HepG2 (cell line): Measurements from ENCODE around the gene PNKP. TPM values are rescaled to one million over a fixed set of nuclear protein-coding genes. Genes with fewer than 3 reads are reported as not detected.

Source experiments
- ATAC-seq: fragments of 200-7000 bp; cut with Tn5 transposase; 3 replicates; pipeline ENCODE4 v1.9.1; 2020; ENCODE audit warnings: mild to moderate bottlenecking, moderate library complexity
- BruUV-seq: library from RNA; stranded (reverse); fragments of 400-500 nt; replicated peaks from 2 replicates; lab custom pipeline; 2021; lab: Mats Ljungman, UMichigan
- CTCF ChIA-PET: fragments of 300-600 bp; formaldehyde crosslinking; extraction: SDS; loops from one replicate; lab custom pipeline; 2021; ENCODE audit warnings: low total read pairs, inconsistent platforms, low intra/inter-chr PET ratio; lab: Yijun Ruan, JAX
- POLR2A ChIA-PET: fragments of 350-600 bp; sonication (Branson Sonifier 250); formaldehyde crosslinking; loops from one replicate; lab custom pipeline; 2020; ENCODE audit warnings: antibody characterized with exemption, inconsistent platforms; lab: Yijun Ruan, JAX
- DNase-seq: peaks from one replicate; pipeline ENCODE4 v3.0.0-alpha.2; 2015; ENCODE audit warnings: low spot score
- FAIRE-seq: peaks from 3 replicates; lab custom pipeline; 2011; peaks lifted over from hg19 to GRCh38; lab: Jason Lieb, UNC
- H2AFZ ChIP-seq: one replicate; pipeline ENCODE4 v1.6.1; 2011; ENCODE audit warnings: low read length, inconsistent platforms
- H3K27ac ChIP-seq: fragments of 300-600 bp; 3 replicates; pipeline ENCODE4 v1.8.0; 2011; ENCODE audit warnings: mixed run types, mild to moderate bottlenecking, mixed read lengths, low read length, inconsistent platforms; ENCODE audit not compliant: insufficient read depth; ENCODE audit errors: extremely low read length
- H3K27me3 ChIP-seq, 2 experiments: fragments of 200-600 bp in 1 of 2; 2 replicates in 1 of 2; 3 replicates in 1 of 2; pipeline versions ENCODE4 v1.6.0 to v1.8.0; 2011; ENCODE audit warnings: low read length in 2 of 2, mild to moderate bottlenecking in 2 of 2, moderate library complexity in 2 of 2, inconsistent platforms in 1 of 2; ENCODE audit not compliant: insufficient read depth in 2 of 2, control insufficient read depth in 1 of 2
- H3K36me3 ChIP-seq, 2 experiments: fragments of 200-600 bp in 1 of 2; replicated peaks in 1 of 2; 2 replicates in 1 of 2; 3 replicates in 1 of 2; pipeline versions ENCODE4 v1.5.1 to v1.8.0; 2011; ENCODE audit warnings: low read length in 2 of 2, inconsistent platforms in 1 of 2; ENCODE audit not compliant: insufficient read depth in 2 of 2, control insufficient read depth in 1 of 2
- H3K4me1 ChIP-seq: 2 replicates; pipeline ENCODE4 v1.5.1; 2012; ENCODE audit warnings: low read length, inconsistent platforms; ENCODE audit not compliant: insufficient read depth
- H3K4me2 ChIP-seq: 2 replicates; pipeline ENCODE4 v1.6.0; 2011; ENCODE audit warnings: low read depth, low read length, inconsistent platforms
- H3K4me3 ChIP-seq, 3 experiments: fragments of 200-600 bp in 1 of 3; sonication (generic), shearing (Covaris generic) in 1 of 3; replicated peaks in 1 of 3; 2 replicates each; pipeline ENCODE4 v1.5.1; 2011 to 2016; ENCODE audit warnings: low read length in 3 of 3, inconsistent platforms in 2 of 3, low read depth in 2 of 3, mild to moderate bottlenecking in 2 of 3, control low read depth in 1 of 3, mixed read lengths in 1 of 3; ENCODE audit not compliant: insufficient read depth in 1 of 3
- H3K79me2 ChIP-seq: one replicate; pipeline ENCODE4 v1.6.1; 2011; ENCODE audit warnings: low read length, inconsistent platforms; ENCODE audit not compliant: insufficient read depth
- H3K9ac ChIP-seq: 2 replicates; pipeline ENCODE4 v1.6.0; 2011; ENCODE audit warnings: mild to moderate bottlenecking, low read depth, low read length, inconsistent platforms; ENCODE audit not compliant: insufficient read depth
- H3K9me3 ChIP-seq: 2 replicates; pipeline ENCODE4 v1.5.1; 2012; ENCODE audit warnings: mild to moderate bottlenecking, low read length
- H4K20me1 ChIP-seq: 2 replicates; pipeline ENCODE4 v1.6.0; 2011; ENCODE audit warnings: inconsistent platforms, mild to moderate bottlenecking, low read length, moderate library complexity; ENCODE audit not compliant: insufficient read depth
- AGO2 ChIP-seq: fragments of 200-400 bp; formaldehyde crosslinking; optimal IDR thresholded peaks from 2 replicates; pipeline ENCODE3; 2017; ENCODE audit warnings: mild to moderate bottlenecking, low read depth, low read length, moderate library complexity
- PRDM15 ChIP-seq: sonication (generic); formaldehyde crosslinking; IDR thresholded peaks from 2 replicates; pipeline ENCODE4 v1.4.0; 2020; ENCODE audit warnings: missing genetic modification reagents
- TRAFD1 ChIP-seq: sonication (generic); formaldehyde crosslinking; IDR thresholded peaks from 2 replicates; pipeline ENCODE4 v1.5.1; 2020; ENCODE audit warnings: missing genetic modification reagents, mild to moderate bottlenecking, borderline replicate concordance
- ZFAT ChIP-seq: sonication (generic); formaldehyde crosslinking; conservative IDR thresholded peaks from 2 replicates; pipeline ENCODE4 v1.8.1; 2023; ENCODE audit warnings: missing genetic modification reagents, inconsistent platforms
- ZKSCAN5 ChIP-seq: sonication (generic); formaldehyde crosslinking; IDR thresholded peaks from 2 replicates; pipeline ENCODE4 v1.5.1; 2020; ENCODE audit warnings: mild to moderate bottlenecking, missing genetic modification reagents
- ZNF407 ChIP-seq: sonication (generic); formaldehyde crosslinking; IDR thresholded peaks from one replicate; pipeline ENCODE4 v1.5.1; 2020; ENCODE audit warnings: mild to moderate bottlenecking, missing genetic modification reagents; ENCODE audit errors: not compliant biosample characterization
- ZNF781 ChIP-seq: sonication (generic); formaldehyde crosslinking; IDR thresholded peaks from 2 replicates; pipeline ENCODE4 v1.5.1; 2020; ENCODE audit warnings: borderline replicate concordance, mild to moderate bottlenecking, missing genetic modification reagents; ENCODE audit errors: not compliant biosample characterization
- WGBS: methylation state at CpG from one replicate; pipeline ENCODE4 v1.1.6; 2017; ENCODE audit warnings: low lambda C conversion rate; 5-methylcytosine and 5-hydroxymethylcytosine counted together
- in situ Hi-C: cut with HindIII; loops from 2 replicates; pipeline ENCODE4 v1.10.0; 2017; ENCODE audit warnings: low pct_unique_long_range_greater_than_20kb; ENCODE audit not compliant: extremely low pct_ligation_motif_present
- intact Hi-C: fragments of 100-400 bp; cut with micrococcal nuclease; formaldehyde crosslinking; loops from one replicate; pipeline ENCODE4 v1.10.0; 2022; ENCODE audit not compliant: unreplicated experiment
- polyA plus RNA-seq, 8 experiments: library from polyadenylated mRNA; depleted of rRNA in 3 of 8; stranded (reverse) in 7 of 8; unstranded in 1 of 8; fragments of >200 nt; fragmentation: Illumina TruSeq in 4 of 8; extraction: Trizol in 4 of 8; gene quantifications; 2 replicates each; pipeline versions ENCODE4 v1.2.1 to v1.2.3, GENCODE V29; 2011 to 2016; ENCODE audit warnings: low read depth in 4 of 8, missing spikeins in 1 of 8, mixed read lengths in 1 of 8; ENCODE audit not compliant: insufficient read depth in 1 of 8
- total RNA-seq, 5 experiments: library from RNA; depleted of rRNA; stranded (reverse); fragments of >200 nt; fragmentation: Illumina TruSeq; extraction: Trizol; gene quantifications; 2 replicates each; pipeline ENCODE4 v1.2.3, GENCODE V29; 2016; ENCODE audit warnings: low read depth in 1 of 5

Gene PNKP
- total and polyA plus RNA-seq, 2 of the 13 experiments (the other 11 are each of a cell fraction or from before 2014, with no cell fraction given) = 12.7 to 27.1 TPM

DNA sequence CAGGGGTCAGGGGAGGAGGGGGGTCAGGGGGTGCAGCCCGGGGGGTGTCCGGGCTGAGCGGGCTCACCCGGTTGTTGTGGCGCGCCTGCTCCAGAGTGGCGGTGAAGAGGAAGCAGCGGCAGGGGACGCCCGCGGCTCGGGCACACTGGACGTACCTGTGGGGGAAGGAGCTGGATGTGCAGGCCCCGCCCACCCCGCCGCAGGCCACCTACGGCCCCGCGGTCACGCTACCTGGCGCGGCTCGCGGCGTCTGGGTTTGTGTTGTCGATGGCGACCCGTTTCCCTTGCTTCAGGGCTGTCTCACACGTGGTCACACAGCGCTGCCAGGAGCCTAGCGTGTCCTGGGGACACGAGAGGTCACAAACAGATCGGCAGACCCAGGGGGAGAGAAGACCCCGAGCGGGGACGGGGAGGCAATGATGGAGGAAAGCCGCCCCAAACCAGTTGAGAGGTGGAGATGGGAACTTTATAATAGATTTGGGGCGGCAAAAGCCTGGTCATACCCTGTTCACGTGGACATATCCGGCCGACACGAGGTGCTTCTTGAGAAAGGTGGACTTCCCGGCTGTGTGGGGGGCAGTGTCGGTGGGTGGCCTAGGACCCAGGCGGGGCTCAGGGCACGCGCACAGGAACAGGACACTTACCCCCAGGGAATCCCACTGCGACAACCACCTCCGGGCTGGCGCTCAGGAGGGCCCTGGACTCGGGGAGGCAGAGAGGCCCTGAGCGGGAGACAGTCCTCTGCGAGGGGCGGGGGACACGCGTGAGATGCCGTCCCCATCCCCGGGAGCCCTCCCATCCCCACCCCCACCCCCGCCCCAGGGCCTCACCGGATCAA lies 5.6 kb downstream of the PNKP start:
- Histone ChIP-seq H3K36me3 (peaks cover 26 to 60% of the 10 kb centered on the region in 2 experiments), H3K9ac (no peak overlapping the region), H2AFZ (no peak overlapping the region), H3K4me2 (no peak overlapping the region), H3K9me3 (no peaks in the 10 kb centered on the region), H3K27ac (no peak overlapping the region), H4K20me1 (peaks cover 6% of the 10 kb centered on the region), H3K4me1 (peaks cover 27% of the 10 kb centered on the region), H3K4me3 (no peak overlapping the region), H3K79me2 (peaks cover 16% of the 10 kb centered on the region), H3K27me3 (no peaks in the 10 kb centered on the region; a peak in 1 of 5 replicates)
- intact Hi-C loops = no loop called here
- no TSS peak for BruUV-seq
- FAIRE-seq (no peak), DNase-seq (no peak), ATAC-seq (no peak)
- WGBS = 97% methylated on average over 40 of the region's 60 CpGs
- in situ Hi-C loops = no loop called here
- POLR2A ChIA-PET = interaction anchor here (1.1 to 1.3 kb wide), 2 partner anchors 8 to 11 kb away, joined by 3 to 4 read pairs; no protein-coding TSS in a partner anchor
- CTCF ChIA-PET = no interaction called here
- TF ChIP-seq ZNF407 (CRISPR knock-in tag) = no peak
- TF ChIP-seq AGO2 = peak; percentile 54
- TF ChIP-seq PRDM15 (CRISPR knock-in tag) = no peak
- no peak for TF ChIP-seq TRAFD1 (CRISPR knock-in tag)
- TF ChIP-seq ZFAT (CRISPR knock-in tag) = no peak
- TF ChIP-seq ZKSCAN5 (CRISPR knock-in tag) = no peak
- no peak for TF ChIP-seq ZNF781 (CRISPR knock-in tag)
